WTC11 (cell line): ENCODE data around the gene LILRA1. TPM values are rescaled to one million over a fixed set of nuclear protein-coding genes. Genes with fewer than 3 reads are reported as not detected.

Source experiments
- microRNA-seq: library from miRNA; unstranded; fragments of <30 nt; microRNA quantifications from one replicate; pipeline ENCODE4 v1.2.0, GENCODE V29; 2022; ENCODE audit warnings: borderline number of aligned reads
- total RNA-seq: library from RNA; stranded (reverse); gene quantifications from 3 replicates; pipeline ENCODE4 v1.2.3, GENCODE V29; 2021

Gene LILRA1
- total RNA-seq, 1 experiment from 2014 or later = not detected

Small RNA genes lying within 50 kb of the gene (microRNA-seq; reads per million reads assigned to microRNA genes)
- gene MIR8061 = not detected

Other genes starting within 250 kb of the LILRA1 start
- 0.18 to 0.60 TPM (median 0.37 TPM) in 3 replicates for gene LAIR1, start 228.7 kb upstream of the LILRA1 start, total RNA-seq
- gene TTYH1, start 178.2 kb upstream of the LILRA1 start, total RNA-seq = 35.9 to 38.2 TPM (median 37.1 TPM) in 3 replicates
- 175 to 187 TPM (median 187 TPM) in 3 replicates for gene LENG8, start 144.4 kb upstream of the LILRA1 start, total RNA-seq
- gene LENG9, start 129.9 kb upstream of the LILRA1 start, total RNA-seq = 6.1 to 7.5 TPM (median 6.9 TPM) in 3 replicates
- 11.5 to 19.8 TPM (median 18.3 TPM) in 3 replicates for gene CDC42EP5, start 120.3 kb upstream of the LILRA1 start, total RNA-seq
- not detected in 3 replicates for gene LAIR2, start 90.8 kb upstream of the LILRA1 start, total RNA-seq
- gene LILRA2, start 19.8 kb upstream of the LILRA1 start, total RNA-seq = not detected in 3 replicates
- 0.09 TPM in 1 of 3 replicates, not detected in the others for gene LILRB1, start 36.9 kb downstream of the LILRA1 start, total RNA-seq
- not detected in 3 replicates for gene LILRB4, start 69.4 kb downstream of the LILRA1 start, total RNA-seq
- gene KIR3DL3, start 130.8 kb downstream of the LILRA1 start, total RNA-seq = not detected in 3 replicates
- not detected in 3 replicates for gene KIR2DL3, start 144.9 kb downstream of the LILRA1 start, total RNA-seq
- not detected in 3 replicates for gene KIR2DL1, start 176.2 kb downstream of the LILRA1 start, total RNA-seq
- gene KIR2DL4, start 210.0 kb downstream of the LILRA1 start, total RNA-seq = not detected in 3 replicates
- not detected in 3 replicates for gene KIR3DL1, start 222.8 kb downstream of the LILRA1 start, total RNA-seq
- gene KIR2DS4, start 239.0 kb downstream of the LILRA1 start, total RNA-seq = not detected in 3 replicates